Endothelial cell of umbilical vein (primary cell): ENCODE data around the gene PCGF3. TPM values are rescaled to one million over a fixed set of nuclear protein-coding genes. Genes with fewer than 3 reads are reported as not detected.

Experiments
- BruUV-seq: library from RNA; stranded (reverse); fragments of 400-500 nt; replicated peaks from 2 replicates; lab custom pipeline; 2021; lab: Mats Ljungman, UMichigan
- CTCF ChIA-PET: fragments of 300-600, 350-600 bp; sonication (Branson Sonifier 250); formaldehyde crosslinking; loops from one replicate; lab custom pipeline; 2021; ENCODE audit warnings: antibody characterized with exemption, inconsistent platforms; lab: Charles Lee
- POLR2A ChIA-PET: fragments of 300-600, 350-600 bp; sonication (Branson Sonifier 250); formaldehyde crosslinking; loops from one replicate; lab custom pipeline; 2021; ENCODE audit warnings: antibody characterized with exemption, inconsistent platforms; lab: Charles Lee
- DNase-seq: peaks from one replicate; pipeline ENCODE4 v3.0.0-alpha.2; 2011; ENCODE audit warnings: low read depth, low spot score
- FAIRE-seq: peaks from 2 replicates; lab custom pipeline; 2011; peaks lifted over from hg19 to GRCh38; lab: Jason Lieb, UNC
- H2AFZ ChIP-seq: 2 replicates; pipeline ENCODE4 v1.6.0; 2012; ENCODE audit warnings: low read depth, low read length, control low read depth, inconsistent platforms
- H3K27ac ChIP-seq: 2 replicates; pipeline ENCODE4 v1.5.1; 2011; ENCODE audit warnings: low read depth, mild to moderate bottlenecking, control low read depth, low read length, moderate library complexity; ENCODE audit not compliant: insufficient read depth
- H3K27me3 ChIP-seq, 2 experiments: 2 replicates each; pipeline versions ENCODE4 v1.6.0 to v1.6.1; 2011; ENCODE audit warnings: low read length in 2 of 2, mixed read lengths in 1 of 2; ENCODE audit not compliant: control insufficient read depth in 2 of 2, insufficient read depth in 2 of 2
- H3K36me3 ChIP-seq, 2 experiments: 2 replicates in 1 of 2; 3 replicates in 1 of 2; pipeline ENCODE4 v1.5.1; 2011; ENCODE audit warnings: low read length in 2 of 2, mild to moderate bottlenecking in 1 of 2, moderate library complexity in 1 of 2; ENCODE audit not compliant: control insufficient read depth in 2 of 2, insufficient read depth in 2 of 2; ENCODE audit errors: extremely low read depth in 1 of 2
- H3K4me1 ChIP-seq: 3 replicates; pipeline ENCODE4 v1.5.1; 2011; ENCODE audit warnings: mild to moderate bottlenecking, low read length; ENCODE audit not compliant: control insufficient read depth, insufficient read depth; ENCODE audit errors: extremely low read depth
- H3K4me2 ChIP-seq: 2 replicates; pipeline ENCODE4 v1.6.1; 2011; ENCODE audit warnings: low read length, control low read depth, mixed read lengths; ENCODE audit not compliant: insufficient read depth
- H3K4me3 ChIP-seq, 3 experiments: fragments of 200-600 bp in 1 of 3; sonication (generic), shearing (Covaris generic) in 1 of 3; replicated peaks in 1 of 3; 2 replicates each; pipeline ENCODE4 v1.5.1; 2011 to 2016; ENCODE audit warnings: control low read depth in 3 of 3, low read length in 3 of 3, mild to moderate bottlenecking in 2 of 3, inconsistent platforms in 1 of 3, low read depth in 1 of 3, moderate library complexity in 1 of 3; ENCODE audit not compliant: insufficient read depth in 1 of 3
- H3K79me2 ChIP-seq: 2 replicates; pipeline ENCODE4 v1.6.0; 2012; ENCODE audit warnings: low read length, inconsistent platforms; ENCODE audit not compliant: control insufficient read depth, insufficient read depth
- H3K9ac ChIP-seq: replicated peaks from 2 replicates; pipeline ENCODE3; 2011; ENCODE audit warnings: low read length, control low read depth; ENCODE audit not compliant: insufficient read depth; ENCODE audit errors: extremely low read depth
- H3K9me1 ChIP-seq: replicated peaks from 3 replicates; pipeline ENCODE4 v1.6.0; 2011; ENCODE audit warnings: mild to moderate bottlenecking, low read length; ENCODE audit not compliant: control insufficient read depth, insufficient read depth; ENCODE audit errors: extremely low read depth
- H3K9me3 ChIP-seq: replicated peaks from 2 replicates; pipeline ENCODE4 v1.5.1; 2012; ENCODE audit warnings: low read length, inconsistent platforms; ENCODE audit not compliant: control insufficient read depth, insufficient read depth
- H4K20me1 ChIP-seq: replicated peaks from 2 replicates; pipeline ENCODE3; 2011; ENCODE audit warnings: mild to moderate bottlenecking, low read length; ENCODE audit not compliant: control insufficient read depth, insufficient read depth; ENCODE audit errors: extremely low read depth
- CTCF ChIP-seq, 2 donors: IDR thresholded peaks; 1 replicate in 1 of 2; 2 replicates in 1 of 2; pipeline ENCODE4 v1.5.1; 2011; ENCODE audit warnings: low read length in 2 of 2, mild to moderate bottlenecking in 2 of 2, moderate library complexity in 2 of 2, control low read depth in 1 of 2, inconsistent platforms in 1 of 2, low read depth in 1 of 2; ENCODE audit not compliant: insufficient read depth in 1 of 2; ENCODE audit errors: extremely low read depth in 1 of 2
- EZH2 ChIP-seq: IDR thresholded peaks from 2 replicates; pipeline ENCODE4 v1.6.1; 2012; ENCODE audit warnings: borderline replicate concordance, low read depth, mild to moderate bottlenecking, moderate library complexity, low read length, inconsistent platforms; ENCODE audit not compliant: severe bottlenecking
- FOS ChIP-seq: IDR thresholded peaks from 2 replicates; pipeline ENCODE4 v1.6.1; 2011; ENCODE audit warnings: mild to moderate bottlenecking, low read length, moderate library complexity, borderline replicate concordance; ENCODE audit not compliant: insufficient read depth
- JUN ChIP-seq: IDR thresholded peaks from 2 replicates; pipeline ENCODE4 v1.6.1; 2011; ENCODE audit warnings: borderline replicate concordance, low read depth; ENCODE audit not compliant: insufficient read length, insufficient read depth
- POLR2A ChIP-seq: IDR thresholded peaks from 2 replicates; pipeline ENCODE4 v1.6.1; 2012; ENCODE audit warnings: low read depth, mild to moderate bottlenecking, control low read depth, low read length
- POLR2AphosphoS5 ChIP-seq: IDR thresholded peaks from 2 replicates; pipeline ENCODE4 v1.6.1; 2012; ENCODE audit warnings: low read depth, mild to moderate bottlenecking, control low read depth, low read length, moderate library complexity; ENCODE audit not compliant: insufficient read depth
- dilution Hi-C: fragments of 300-500 bp; cut with MboI; formaldehyde crosslinking; loops from one replicate; pipeline ENCODE4 v1.15.0; 2019; ENCODE audit warnings: low sequenced_read_pairs; ENCODE audit not compliant: extremely low pct_ligation_motif_present
- intact Hi-C: fragments of 100-400 bp; cut with micrococcal nuclease; formaldehyde crosslinking; loops from one replicate; pipeline ENCODE4 v1.10.0; 2022
- polyA plus RNA-seq, 4 experiments: library from polyadenylated mRNA; depleted of rRNA in 3 of 4; stranded (reverse) in 3 of 4; unstranded in 1 of 4; fragments of >200 nt; gene quantifications; 2 replicates each; pipeline versions ENCODE4 v1.2.1 to v1.2.3, GENCODE V29; 2011 to 2012; ENCODE audit warnings: missing spikeins in 1 of 4
- total RNA-seq: library from RNA; stranded (reverse); gene quantifications from 2 replicates; pipeline ENCODE4 v1.2.3, GENCODE V29; 2021
- TF ChIP-seq, protein P1 (sequence below): IDR thresholded peaks from 2 replicates; pipeline ENCODE4 v1.6.1; 2011; ENCODE audit not compliant: insufficient read depth, insufficient read length

PCGF3 gene
- total and polyA plus RNA-seq, 2 donors (not counting 3 experiments of a cell fraction or from before 2014, with no cell fraction given), result 70.2 to 91.8 TPM

GRCh38 chr4:665381-665750 lies 40.3 kb upstream of the PCGF3 start:
- intact Hi-C loops, result no loop called here

More at GRCh38 chr4:665381-665750, 40.3 kb upstream of the PCGF3 start:
- no peaks in the 10 kb centered on the region for H4K20me1 ChIP-seq
- no peak overlapping the region for H3K4me2 ChIP-seq
- no peak overlapping the region for H3K4me3 ChIP-seq
- DNase-seq, result no peak
- no peaks in the 10 kb centered on the region for H3K9me3 ChIP-seq
- H3K36me3 ChIP-seq, result no peaks in the 10 kb centered on the region
- TF ChIP-seq, protein P1, sequence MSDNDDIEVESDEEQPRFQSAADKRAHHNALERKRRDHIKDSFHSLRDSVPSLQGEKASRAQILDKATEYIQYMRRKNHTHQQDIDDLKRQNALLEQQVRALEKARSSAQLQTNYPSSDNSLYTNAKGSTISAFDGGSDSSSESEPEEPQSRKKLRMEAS, result no peak
- no peak for TF ChIP-seq POLR2A
- TF ChIP-seq JUN, result no peak
- TF ChIP-seq CTCF (IDR thresholded peaks at IDR 0.05; ENCODE audit: extremely low read depth in 1 of 2, insufficient read depth in 1 of 2, low read depth in 1 of 2, low read length in 2 of 2), result no peak
- TF ChIP-seq POLR2AphosphoS5, result no peak
- no peak for TF ChIP-seq EZH2
- no peak for TF ChIP-seq FOS
- no peak overlapping the region for H3K27ac ChIP-seq
- ChIA-PET CTCF (no interaction called here), POLR2A (no interaction called here)
- H3K27me3 ChIP-seq, result peaks cover 0 to 5% of the 10 kb centered on the region in 2 experiments
- H3K9ac ChIP-seq, result no peak overlapping the region
- no peaks in the 10 kb centered on the region for H3K79me2 ChIP-seq
- no peak for FAIRE-seq
- H3K4me1 ChIP-seq, result no peaks in the 10 kb centered on the region
- H3K9me1 ChIP-seq, result no peaks in the 10 kb centered on the region
- dilution Hi-C loops, result no loop called here
- H2AFZ ChIP-seq, result no peak overlapping the region
- BruUV-seq, result no TSS peak
